GM18907 (cell line): Measurements from ENCODE around the gene ZMIZ1.

Source experiments
- ATAC-seq: cut with Tn5 transposase; IDR thresholded peaks from one replicate; pipeline ENCODE4 v1.9.1; 2021; ENCODE audit warnings: mild to moderate bottlenecking, moderate library complexity; ENCODE audit not compliant: unreplicated experiment

The ZMIZ1 gene

DNA sequence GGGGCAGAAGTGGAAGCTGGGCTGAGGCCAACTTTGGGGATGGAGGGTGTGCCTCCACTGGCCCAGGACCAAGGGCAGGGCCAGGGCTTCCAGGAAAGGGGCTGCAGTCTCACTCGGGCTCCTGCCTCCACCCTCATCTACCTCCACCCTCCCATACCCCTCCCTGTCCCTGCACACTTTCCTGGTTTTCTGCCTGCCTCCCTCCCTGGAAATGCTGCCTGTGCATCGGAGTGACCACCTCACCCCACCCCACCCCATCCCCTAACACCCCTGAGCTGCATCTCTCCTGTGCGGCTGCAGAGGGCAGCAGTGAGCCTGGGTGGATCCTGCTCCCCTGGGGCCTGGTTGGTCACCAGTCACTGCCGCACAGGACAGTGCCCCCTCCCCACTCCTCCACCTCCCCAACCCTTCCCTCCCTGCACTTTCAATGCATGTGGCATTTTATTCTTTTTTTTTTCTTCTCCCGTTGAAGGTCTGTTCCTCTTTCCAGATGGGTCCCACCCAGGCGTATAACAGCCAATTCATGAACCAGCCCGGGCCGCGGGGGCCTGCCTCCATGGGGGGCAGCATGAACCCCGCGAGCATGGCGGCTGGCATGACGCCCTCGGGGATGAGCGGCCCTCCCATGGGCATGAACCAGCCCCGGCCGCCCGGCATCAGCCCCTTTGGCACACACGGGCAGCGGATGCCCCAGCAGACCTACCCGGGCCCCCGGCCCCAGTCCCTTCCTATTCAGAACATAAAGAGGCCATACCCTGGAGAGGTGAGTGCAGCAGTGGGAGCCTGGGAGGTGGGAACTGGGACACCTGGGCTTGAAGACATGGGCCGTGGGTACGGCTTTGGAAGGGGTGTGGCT, 224.4 kb downstream of the ZMIZ1 start:
- ATAC-seq = no peak

DNA sequence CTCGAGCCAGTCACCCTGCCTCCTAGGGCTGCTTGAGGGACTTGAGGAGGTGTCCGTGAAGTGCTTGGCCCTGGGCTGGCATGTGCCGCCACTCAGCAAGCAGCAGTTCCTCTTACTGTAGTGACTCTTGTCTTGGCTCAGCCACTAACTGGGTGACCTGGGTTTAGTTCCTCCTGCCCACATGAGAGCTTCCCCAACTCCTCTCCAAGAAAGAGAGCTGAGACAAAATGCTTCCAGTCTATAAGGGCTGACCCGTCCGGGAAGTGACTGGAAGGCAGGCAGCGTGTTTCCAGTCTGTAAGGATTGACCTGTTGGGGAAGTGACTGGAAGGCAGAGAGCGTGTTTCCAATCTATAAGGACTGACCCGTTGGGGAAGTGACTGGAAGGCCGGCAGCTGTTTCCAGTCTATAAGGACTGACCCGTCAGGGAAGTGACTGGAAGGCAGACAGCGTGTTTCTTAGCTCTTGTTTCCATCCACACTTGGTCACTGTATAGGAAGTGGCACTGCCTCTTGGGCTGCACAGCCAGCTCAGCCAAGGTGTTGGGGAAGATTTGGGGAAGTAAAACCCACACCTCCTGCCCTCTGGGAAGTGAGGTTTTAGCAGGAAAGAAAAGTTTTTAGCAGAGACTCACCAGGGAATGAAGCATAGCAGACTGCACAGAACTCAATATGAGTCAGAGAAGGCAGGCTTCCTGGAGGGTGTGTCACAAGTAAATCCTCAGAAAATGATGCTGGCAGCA, 225.2 kb downstream of the ZMIZ1 start:
- ATAC-seq = no peak

DNA sequence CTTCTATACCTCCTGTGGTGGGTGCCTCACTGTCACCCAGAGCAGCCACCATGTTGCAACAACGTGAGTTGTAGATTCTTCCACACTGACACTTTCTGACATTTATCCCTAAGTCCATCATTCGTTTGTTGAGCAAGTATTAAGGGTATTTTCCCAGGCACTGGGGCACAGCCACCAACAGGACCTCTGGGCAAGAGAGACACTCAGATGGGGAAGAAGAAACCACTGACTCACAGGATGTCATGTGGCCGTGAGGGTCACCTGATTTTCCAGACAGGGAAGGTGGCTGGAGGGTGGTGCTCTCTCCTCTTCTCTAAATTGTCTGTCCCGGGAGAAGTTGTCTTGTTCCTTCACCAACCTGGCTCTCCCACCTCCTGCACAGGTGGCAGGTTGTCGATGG, 226.8 kb downstream of the ZMIZ1 start:
- ATAC-seq = no peak

DNA sequence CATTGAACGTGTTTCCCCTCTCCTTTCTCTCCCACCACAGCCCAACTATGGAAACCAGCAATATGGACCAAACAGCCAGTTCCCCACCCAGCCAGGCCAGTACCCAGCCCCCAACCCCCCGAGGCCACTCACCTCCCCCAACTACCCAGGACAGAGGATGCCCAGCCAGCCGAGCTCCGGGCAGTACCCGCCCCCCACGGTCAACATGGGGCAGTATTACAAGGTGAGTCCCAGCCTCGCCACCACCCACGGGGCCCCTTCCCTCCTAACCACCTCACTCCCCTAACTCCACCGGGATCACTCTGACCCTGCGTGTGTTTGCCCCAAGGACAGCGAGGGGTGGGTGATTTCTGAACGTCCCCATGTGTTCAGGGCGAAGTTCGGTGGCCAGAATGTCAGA, 227.7 kb downstream of the ZMIZ1 start:
- ATAC-seq = no peak

DNA sequence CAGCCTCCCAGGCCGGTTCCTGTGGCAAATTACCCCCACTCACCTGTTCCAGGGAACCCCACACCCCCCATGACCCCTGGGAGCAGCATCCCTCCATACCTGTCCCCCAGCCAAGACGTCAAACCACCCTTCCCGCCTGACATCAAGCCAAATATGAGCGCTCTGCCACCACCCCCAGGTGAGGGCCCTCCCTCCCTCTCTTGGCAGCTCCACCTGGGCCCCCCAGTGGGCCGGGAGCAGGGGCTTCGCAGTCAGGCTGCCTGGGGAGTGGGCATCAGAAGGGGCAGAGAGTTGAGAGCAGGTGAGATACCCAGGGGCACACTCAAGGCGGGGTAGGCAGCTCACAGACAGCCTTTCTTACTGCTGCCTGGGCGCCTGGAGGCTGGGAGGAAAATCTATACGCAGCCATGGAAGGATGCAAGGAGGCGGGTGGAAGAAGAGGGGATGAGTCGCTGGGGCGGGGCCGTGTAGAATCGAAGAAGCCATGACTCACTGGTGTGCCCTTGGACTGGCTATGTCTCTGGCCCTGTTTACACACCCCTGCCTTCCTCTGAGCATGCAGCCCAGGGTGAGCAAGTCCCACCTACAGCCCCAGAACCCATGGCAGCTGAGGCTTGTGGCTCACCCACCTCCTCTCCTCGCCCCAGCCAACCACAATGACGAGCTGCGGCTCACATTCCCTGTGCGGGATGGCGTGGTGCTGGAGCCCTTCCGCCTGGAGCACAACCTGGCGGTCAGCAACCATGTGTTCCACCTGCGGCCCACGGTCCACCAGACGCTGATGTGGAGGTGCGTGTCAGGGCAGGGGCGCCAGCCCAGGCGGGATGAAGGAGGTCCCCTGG, 229.9 kb downstream of the ZMIZ1 start:
- no peak for ATAC-seq

DNA sequence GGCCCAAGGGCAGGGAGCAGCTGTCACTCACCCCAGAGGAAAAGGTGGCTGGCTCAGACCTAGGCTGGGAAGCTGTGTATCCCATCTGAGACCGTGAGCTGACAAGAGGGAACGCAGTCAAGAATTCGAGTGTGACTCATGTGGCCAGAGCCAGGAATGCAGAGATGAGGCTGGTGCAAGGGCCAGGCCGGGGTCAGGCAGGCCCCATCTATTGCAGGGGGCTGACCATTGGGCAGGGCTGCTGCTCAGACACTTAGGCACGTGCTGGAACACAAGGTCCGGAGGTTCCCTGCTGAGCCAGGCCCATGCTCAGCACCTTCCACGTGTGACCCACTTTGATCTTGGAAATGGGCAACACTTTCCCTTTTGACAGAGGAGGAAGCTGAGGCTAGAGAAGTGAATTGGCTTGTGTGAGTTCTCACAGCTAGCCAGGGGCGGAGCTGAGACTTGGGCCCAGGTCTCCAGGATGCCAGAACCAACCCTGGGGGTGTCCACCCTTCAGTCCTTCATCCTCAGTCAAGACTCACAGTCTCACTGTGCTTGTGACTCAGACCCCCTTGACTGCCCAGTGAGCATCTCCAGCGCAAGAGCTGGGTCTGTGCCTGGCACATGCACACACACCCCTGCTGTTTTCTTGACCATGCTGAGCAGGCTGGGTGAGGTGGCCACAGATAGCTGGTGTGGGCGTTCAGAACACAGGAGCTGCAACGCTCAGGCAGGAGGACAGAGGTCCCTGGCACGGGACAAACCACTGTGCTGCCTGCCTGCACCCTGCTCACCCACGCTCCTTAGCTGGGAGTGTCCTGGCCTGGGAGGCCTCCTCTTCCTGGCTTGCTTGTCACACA, 230.9 kb downstream of the ZMIZ1 start:
- no peak for ATAC-seq

DNA sequence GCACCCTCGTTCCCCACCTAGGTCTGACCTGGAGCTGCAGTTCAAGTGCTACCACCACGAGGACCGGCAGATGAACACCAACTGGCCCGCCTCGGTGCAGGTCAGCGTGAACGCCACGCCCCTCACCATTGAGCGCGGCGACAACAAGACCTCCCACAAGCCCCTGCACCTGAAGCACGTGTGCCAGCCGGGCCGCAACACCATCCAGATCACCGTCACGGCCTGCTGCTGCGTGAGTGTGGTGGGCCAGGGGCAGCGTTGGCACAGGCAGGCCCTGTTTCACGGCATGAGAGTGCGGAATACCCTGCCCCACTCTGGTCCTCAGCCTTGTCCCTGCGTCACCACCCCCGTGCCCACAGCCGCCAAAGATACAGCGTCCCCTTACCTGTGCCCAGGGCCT, 231.9 kb downstream of the ZMIZ1 start:
- ATAC-seq = no peak

DNA sequence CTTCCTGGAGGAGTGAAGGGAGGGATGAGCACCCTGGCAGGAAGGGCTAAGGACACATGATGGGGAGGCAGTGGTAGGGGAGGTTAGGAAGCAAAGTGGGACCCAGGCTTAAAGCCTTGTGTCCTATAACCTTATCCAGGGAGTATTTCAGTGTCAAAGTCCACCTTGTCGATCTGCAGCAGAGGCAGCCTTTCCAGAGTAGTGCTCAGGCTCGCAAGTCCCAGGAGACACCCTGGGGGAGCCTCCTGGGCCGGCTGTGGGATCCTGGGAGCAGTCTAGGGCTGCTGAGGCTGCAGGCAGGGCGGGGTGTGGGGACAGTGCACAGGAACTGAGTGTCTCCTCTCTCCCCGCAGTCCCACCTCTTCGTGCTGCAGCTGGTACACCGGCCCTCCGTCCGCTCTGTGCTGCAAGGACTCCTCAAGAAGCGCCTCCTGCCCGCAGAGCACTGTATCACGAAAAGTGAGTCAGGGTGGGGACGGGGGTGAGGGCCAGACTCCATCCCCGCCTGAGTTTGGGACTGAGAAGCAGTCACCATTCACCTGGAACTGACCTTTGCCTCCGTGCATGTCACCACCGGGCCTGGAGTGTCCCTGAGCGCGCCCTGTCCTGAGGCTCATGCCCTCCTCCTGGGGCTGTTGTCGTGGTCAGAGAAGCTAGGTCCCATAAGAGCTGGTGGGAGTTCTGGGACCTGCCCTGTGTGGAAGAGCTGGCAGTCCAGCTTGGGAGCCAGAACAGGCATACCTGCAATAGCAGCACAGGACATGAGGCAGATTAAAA, 233.2 kb downstream of the ZMIZ1 start:
- no peak for ATAC-seq

DNA sequence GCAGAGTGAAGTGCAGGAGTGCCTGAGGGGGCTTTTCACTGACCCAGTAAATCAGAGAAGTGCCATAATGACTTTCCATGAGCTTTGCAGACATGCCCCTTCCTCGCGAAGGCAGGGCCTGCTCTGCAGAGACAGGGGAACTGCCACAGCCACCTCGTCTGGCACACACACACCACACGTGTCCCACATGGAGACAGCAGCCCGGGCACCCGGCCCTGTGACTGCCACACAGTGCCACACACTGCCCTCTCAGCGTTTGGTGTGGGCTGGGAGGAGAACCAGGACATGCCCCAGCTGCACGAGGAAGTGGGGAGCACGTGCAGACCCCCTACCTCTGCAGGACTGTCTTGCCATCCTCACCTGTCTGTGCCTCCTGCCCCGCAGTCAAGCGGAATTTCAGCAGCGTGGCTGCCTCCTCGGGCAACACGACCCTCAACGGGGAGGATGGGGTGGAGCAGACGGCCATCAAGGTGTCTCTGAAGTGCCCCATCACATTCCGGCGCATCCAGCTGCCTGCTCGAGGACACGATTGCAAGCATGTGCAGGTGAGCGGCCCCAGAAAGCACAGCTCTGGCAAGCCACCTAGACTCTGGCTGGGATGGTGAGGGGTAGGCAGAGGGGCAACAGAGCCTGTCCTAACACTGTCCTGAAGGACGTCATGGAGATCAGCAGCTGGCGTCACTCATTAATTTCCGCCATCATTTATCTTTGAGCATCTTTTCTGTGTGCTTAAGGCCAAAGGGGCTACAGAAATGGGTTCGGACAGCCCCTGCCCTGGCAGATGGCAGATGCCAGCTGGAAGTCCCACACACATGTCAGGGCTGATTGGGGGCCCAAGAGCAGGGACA, 235.1 kb downstream of the ZMIZ1 start:
- ATAC-seq = no peak

DNA sequence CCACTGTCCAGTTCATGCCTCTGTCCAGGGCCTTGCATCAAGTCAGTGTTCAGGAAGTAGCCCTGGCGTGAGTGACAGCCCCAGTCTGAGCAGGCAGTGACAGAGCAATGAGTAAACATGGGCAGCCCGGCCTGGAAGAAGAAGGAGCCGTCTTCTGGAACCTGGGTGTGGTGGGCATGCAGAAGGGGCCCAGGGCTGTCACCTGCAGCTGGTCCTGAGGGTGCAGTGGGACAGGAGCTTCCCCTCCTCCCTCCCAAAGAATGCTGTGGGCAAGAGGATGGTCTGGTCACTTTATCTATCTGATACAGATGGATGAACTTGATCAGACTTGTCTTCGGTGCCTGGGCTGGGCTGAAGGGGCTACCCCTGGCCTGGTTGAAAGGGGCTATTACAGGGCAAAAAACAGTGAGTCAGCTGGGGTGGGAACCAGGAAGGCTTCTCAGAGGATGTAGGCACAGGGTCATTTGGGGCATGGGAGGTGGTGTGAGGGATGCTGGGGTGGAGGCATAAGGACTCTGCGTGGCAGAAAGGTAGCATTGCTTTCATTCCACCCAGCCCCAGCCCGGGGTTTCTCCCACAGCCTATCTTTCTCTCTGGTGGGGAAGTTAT, 235.8 kb downstream of the ZMIZ1 start:
- no peak for ATAC-seq

DNA sequence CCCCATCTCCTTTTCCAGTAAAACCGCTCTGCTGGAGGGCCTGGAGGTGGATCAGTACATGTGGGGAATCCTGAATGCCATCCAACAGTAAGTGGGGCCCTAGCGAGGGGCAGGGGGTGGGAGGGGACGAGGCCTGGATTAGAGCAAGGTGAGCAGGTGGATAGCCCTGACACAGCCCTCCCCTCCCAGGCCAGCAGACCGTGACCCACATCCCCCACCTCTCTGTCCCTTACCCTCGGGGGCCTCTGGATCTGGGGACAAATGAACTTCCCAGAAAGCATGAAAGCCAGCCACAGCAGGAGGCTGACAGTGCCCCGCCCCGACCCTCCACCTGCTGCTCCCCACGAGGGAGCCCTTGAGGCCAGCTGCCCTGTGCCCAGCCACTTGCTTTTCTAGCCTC, 236.7 kb downstream of the ZMIZ1 start:
- no peak for ATAC-seq

DNA sequence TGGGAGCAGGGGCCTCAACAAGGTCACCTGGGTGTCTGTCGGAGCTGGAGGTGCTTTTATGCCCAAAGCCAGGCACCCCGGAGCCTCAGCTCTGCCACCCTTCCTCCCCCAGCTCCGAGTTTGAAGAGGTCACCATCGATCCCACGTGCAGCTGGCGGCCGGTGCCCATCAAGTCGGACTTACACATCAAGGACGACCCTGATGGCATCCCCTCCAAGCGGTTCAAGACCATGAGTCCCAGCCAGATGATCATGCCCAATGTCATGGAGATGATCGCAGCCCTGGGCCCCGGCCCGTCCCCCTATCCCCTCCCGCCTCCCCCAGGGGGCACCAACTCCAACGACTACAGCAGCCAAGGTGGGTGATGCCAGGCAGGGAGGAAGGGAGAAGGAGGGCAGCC, 237.2 kb downstream of the ZMIZ1 start:
- no peak for ATAC-seq

DNA sequence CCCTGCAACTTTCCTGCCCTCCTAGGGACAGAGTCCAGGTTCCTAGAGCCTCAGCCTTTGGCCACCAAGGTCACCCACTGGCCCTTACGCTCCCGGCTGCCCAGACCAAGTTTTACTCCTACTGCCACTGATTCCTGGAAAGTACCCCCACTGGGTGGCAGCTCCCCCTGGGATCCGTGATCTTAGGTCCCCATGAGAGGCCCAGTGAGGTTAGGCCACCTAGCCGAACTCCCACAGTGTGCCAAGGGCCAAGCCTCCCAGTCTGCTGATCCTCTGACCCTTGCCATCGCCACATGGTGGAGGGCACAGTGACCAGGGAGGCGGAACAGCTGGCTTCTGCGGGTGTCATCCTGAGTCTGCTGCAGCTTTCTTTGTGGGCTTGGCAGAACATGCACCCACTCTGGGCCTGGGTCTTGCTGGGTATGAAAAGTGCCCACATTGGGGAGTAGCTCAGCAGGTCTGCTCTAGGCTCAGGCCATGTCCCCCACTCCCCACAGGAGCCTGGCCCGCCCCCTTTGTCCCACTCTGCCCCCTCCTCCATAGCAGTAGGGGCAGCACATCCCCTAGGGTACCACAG, 238.0 kb downstream of the ZMIZ1 start:
- no peak for ATAC-seq

DNA sequence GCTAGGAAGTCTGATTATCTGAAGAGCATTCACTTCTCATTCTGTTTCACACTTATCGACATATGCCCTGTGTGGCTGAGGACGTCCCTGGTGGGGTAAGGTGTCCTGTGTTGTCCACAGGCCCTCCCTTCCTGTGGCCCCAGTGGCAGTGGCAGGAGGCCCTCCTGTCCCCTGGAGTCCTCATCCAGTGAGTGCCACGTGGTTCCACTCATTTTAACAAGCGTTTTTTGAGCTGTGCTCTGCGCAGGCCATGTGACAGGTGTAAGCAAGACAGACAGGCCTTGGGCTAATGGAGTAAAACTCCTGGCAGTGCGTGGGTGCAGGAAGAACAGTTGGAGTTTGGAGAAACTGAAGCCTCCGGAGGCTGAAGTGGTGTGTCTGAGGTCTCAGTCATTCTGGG, 239.2 kb downstream of the ZMIZ1 start:
- ATAC-seq = no peak

DNA sequence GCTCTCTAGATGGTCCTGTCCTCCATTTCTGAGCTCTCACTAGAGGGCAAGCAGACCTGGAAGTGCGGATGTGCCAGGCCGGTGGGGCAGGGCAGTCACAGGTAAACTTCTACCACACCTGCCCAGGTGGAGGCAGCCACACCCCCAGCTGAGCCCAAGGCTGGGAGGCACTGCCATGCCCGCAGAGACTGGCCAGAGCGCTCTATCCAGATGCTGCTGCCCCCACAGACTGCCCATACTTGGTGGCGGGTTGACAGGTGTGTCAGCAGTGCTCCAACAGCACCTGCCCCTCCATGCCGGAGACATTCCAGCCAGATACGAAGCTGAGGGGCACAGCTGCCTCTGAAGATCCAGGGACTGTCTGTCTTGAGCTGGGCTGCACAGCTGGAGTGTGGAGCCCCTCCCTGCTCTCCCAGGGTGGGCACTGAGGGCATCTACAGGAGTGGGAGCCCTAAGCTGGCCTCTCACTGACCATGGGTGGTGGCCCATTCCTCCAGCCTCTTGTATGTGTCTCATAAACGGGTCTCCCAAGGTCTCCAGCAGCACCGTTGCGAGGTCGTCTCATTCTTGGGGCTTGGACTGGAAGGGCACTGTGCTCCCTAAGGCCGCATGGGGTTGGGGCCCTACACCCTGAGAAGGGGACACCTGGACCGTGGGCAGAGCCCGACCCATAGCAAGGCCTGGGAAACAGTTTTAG, 240.4 kb downstream of the ZMIZ1 start:
- ATAC-seq = no peak

DNA sequence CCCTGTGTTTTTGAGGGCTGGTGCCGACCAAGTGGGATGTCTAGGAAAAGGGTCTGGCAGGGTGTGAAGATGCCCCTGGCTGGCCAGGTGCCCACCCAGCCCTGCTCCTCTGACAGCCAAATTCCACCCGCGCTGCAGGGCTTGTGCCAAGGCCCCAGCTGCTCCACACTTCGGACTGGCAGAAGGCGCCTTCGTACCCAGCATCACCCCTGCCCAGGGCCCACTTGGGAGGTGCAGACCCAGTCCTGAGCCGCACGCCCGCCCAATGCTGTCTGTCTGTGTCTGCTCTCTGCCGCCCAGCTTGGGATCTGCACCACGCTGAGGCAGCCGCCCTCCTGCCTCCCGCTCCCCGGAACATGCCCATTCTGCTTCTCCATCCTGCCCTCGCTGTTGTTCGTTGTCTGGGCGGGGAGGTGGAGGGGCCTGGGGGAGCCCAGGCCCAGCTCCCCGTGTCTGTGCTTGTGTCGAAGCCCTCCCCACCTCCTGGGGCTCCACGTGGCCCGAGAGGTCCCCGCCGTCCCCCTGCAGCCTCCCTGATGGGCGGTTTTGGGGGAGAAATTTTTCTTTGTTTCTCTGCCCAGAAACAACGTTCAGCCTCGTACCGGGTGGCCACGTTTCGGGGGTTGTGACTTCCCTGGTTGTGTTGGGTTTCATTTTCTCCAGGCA, 241.6 kb downstream of the ZMIZ1 start:
- no peak for ATAC-seq
